Neural progenitor cell (in vitro differentiated cells): ENCODE measurements around the gene KCNA5. TPM values are rescaled to one million over a fixed set of nuclear protein-coding genes. Genes with fewer than 3 reads are reported as not detected.

Experiments
- DNase-seq: peaks from one replicate; pipeline ENCODE4 v3.0.0-alpha.2; 2016; ENCODE audit warnings: low spot score
- H2AFZ ChIP-seq: fragments of 200-600 bp; sonication (generic); replicated peaks from 2 replicates; pipeline ENCODE4 v1.6.1; 2016; ENCODE audit warnings: antibody characterized with exemption
- H3F3A ChIP-seq: fragments of 200-600 bp; sonication (generic); 2 replicates; pipeline ENCODE4 v1.6.1; 2016; ENCODE audit warnings: antibody characterized with exemption, low read depth
- H3K27ac ChIP-seq: fragments of 200-600 bp; sonication (generic); 2 replicates; pipeline ENCODE4 v1.5.1; 2016; ENCODE audit warnings: mild to moderate bottlenecking
- H3K27me3 ChIP-seq: fragments of 200-600 bp; sonication (generic); 2 replicates; pipeline ENCODE4 v1.6.1; 2016; ENCODE audit warnings: mild to moderate bottlenecking, moderate library complexity
- H3K36me3 ChIP-seq: fragments of 200-600 bp; sonication (generic); 2 replicates; pipeline ENCODE4 v1.5.1; 2016
- H3K4me1 ChIP-seq: fragments of 200-600 bp; sonication (generic); 2 replicates; pipeline ENCODE4 v1.6.1; 2016; ENCODE audit warnings: mixed run types
- H3K4me2 ChIP-seq: fragments of 200-600 bp; sonication (generic); 2 replicates; pipeline ENCODE4 v1.6.1; 2016
- H3K4me3 ChIP-seq: fragments of 200-600 bp; sonication (generic); 2 replicates; pipeline ENCODE4 v1.5.1; 2016
- H3K79me2 ChIP-seq: fragments of 200-600 bp; sonication (generic); 2 replicates; pipeline ENCODE4 v1.6.1; 2016; ENCODE audit warnings: low read depth
- H3K9ac ChIP-seq: fragments of 200-600 bp; sonication (generic); 2 replicates; pipeline ENCODE4 v1.6.1; 2016
- H3K9me3 ChIP-seq: fragments of 200-600 bp; sonication (generic); 2 replicates; pipeline ENCODE4 v1.5.1; 2016; ENCODE audit warnings: low read depth
- H4K20me1 ChIP-seq: fragments of 200-600 bp; sonication (generic); 2 replicates; pipeline ENCODE4 v1.6.1; 2016; ENCODE audit warnings: low read depth
- H3K27ac Mint-ChIP-seq: 3 replicates; pipeline ENCODE4 v1.8.0; 2021; ENCODE audit warnings: mixed read lengths
- H3K27me3 Mint-ChIP-seq: 2 replicates; pipeline ENCODE4 v1.8.0; 2022; ENCODE audit warnings: low read depth, mild to moderate bottlenecking, inconsistent platforms, moderate library complexity, mixed read lengths; ENCODE audit not compliant: insufficient read depth
- H3K36me3 Mint-ChIP-seq: 3 replicates; pipeline ENCODE4 v1.8.0; 2021; ENCODE audit warnings: mixed read lengths
- H3K4me1 Mint-ChIP-seq: 3 replicates; pipeline ENCODE4 v1.8.0; 2021; ENCODE audit warnings: mixed read lengths
- H3K4me3 Mint-ChIP-seq: 3 replicates; pipeline ENCODE4 v1.8.0; 2021; ENCODE audit warnings: mild to moderate bottlenecking, moderate library complexity, mixed read lengths
- H3K9me3 Mint-ChIP-seq: 3 replicates; pipeline ENCODE4 v1.8.0; 2020; ENCODE audit warnings: mixed read lengths
- CTCF ChIP-seq: fragments of 200-600 bp; sonication (generic); IDR thresholded peaks from 2 replicates; pipeline ENCODE4 v1.5.1; 2017; ENCODE audit warnings: antibody characterized with exemption, mild to moderate bottlenecking
- EZH2 ChIP-seq: fragments of 200-600 bp; sonication (generic); IDR thresholded peaks from 2 replicates; pipeline ENCODE4 v1.6.1; 2017; ENCODE audit warnings: antibody characterized with exemption, mild to moderate bottlenecking, moderate library complexity
- EZH2phosphoT487 ChIP-seq: fragments of 200-600 bp; sonication (generic); IDR thresholded peaks from 2 replicates; pipeline ENCODE4 v1.6.1; 2017; ENCODE audit warnings: antibody characterized with exemption
- total RNA-seq: library from RNA; depleted of rRNA; stranded (reverse); fragments of >200 nt; gene quantifications from 2 replicates; pipeline ENCODE4 v1.2.3, GENCODE V29; 2015; ENCODE audit warnings: low replicate concordance

Gene KCNA5
- total RNA-seq, 1 donor from 2014 or later = 0.19 TPM

GRCh38 chr12:5094986-5095385, 51.3 kb downstream of the KCNA5 start:
- Histone ChIP-seq H3K9ac (no peak overlapping the region), H3K27ac (no peak overlapping the region), H3K4me2 (no peak overlapping the region), H4K20me1 (no peaks in the 10 kb centered on the region), H3K4me3 (no peak overlapping the region), H2AFZ (no peak overlapping the region), H3K9me3 (no peaks in the 10 kb centered on the region), H3K79me2 (no peaks in the 10 kb centered on the region), H3K4me1 (no peaks in the 10 kb centered on the region), H3K36me3 (no peaks in the 10 kb centered on the region), H3K27me3 (no peaks in the 10 kb centered on the region), H3F3A (no peaks in the 10 kb centered on the region)
- no peak overlapping the region for H3K27ac Mint-ChIP-seq
- H3K4me1 Mint-ChIP-seq = peaks cover 7% of the 10 kb centered on the region
- no peak for DNase-seq
- H3K36me3 Mint-ChIP-seq = no peaks in the 10 kb centered on the region
- H3K4me3 Mint-ChIP-seq = no peak overlapping the region
- H3K27me3 Mint-ChIP-seq = peaks cover 8% of the 10 kb centered on the region
- H3K9me3 Mint-ChIP-seq = peaks cover 2% of the 10 kb centered on the region
- no peak for TF ChIP-seq EZH2phosphoT487
- TF ChIP-seq EZH2 = no peak
- no peak for TF ChIP-seq CTCF

Other genes with a start within 250 kb of the KCNA5 start
- 1.4 and 3.1 TPM in 2 replicates for gene KCNA1, start 134.0 kb upstream of the KCNA5 start, total RNA-seq